A673 (cell line): ENCODE data around the gene ANXA5.

Source experiments
- EZH2 ChIP-seq: fragments of 200-600 bp; sonication (generic); IDR thresholded peaks from 2 replicates; pipeline ENCODE4 v1.6.1; 2017; ENCODE audit warnings: borderline replicate concordance, low read depth, mild to moderate bottlenecking, mixed read lengths, antibody characterized with exemption, low read length; ENCODE audit not compliant: poor library complexity, severe bottlenecking
- TF ChIP-seq, protein P1 (sequence below): fragments of 300-800, 200-600 bp; sonication (generic); conservative IDR thresholded peaks from 2 replicates; pipeline ENCODE4 v1.5.1; 2017; ENCODE audit warnings: low read depth, mild to moderate bottlenecking, antibody characterized with exemption, low read length, moderate library complexity, mixed read lengths

DNA sequence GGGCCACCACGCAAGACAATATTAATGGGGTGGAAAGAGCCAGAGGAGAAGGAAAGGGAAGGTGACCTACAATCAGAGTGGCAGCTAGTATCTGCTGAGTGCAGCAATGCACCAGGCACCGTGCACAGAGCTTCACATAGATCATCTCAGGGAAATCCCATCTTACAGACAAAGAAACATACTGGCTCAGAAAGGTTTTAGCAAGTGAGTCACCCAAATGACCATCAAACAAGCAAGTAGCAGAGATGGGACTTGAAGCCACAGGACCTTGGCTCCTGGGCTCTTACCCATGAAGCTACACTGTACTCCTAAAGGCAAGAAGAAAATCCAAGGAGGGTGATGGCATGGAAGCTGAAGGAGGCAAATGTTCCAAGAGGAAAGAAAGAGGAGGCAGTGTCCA, 6.8 kb downstream of the ANXA5 start:
- TF ChIP-seq EZH2, result no peak
- TF ChIP-seq, protein P1, sequence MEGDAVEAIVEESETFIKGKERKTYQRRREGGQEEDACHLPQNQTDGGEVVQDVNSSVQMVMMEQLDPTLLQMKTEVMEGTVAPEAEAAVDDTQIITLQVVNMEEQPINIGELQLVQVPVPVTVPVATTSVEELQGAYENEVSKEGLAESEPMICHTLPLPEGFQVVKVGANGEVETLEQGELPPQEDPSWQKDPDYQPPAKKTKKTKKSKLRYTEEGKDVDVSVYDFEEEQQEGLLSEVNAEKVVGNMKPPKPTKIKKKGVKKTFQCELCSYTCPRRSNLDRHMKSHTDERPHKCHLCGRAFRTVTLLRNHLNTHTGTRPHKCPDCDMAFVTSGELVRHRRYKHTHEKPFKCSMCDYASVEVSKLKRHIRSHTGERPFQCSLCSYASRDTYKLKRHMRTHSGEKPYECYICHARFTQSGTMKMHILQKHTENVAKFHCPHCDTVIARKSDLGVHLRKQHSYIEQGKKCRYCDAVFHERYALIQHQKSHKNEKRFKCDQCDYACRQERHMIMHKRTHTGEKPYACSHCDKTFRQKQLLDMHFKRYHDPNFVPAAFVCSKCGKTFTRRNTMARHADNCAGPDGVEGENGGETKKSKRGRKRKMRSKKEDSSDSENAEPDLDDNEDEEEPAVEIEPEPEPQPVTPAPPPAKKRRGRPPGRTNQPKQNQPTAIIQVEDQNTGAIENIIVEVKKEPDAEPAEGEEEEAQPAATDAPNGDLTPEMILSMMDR, result no peak
